Tibial nerve (tissue), 4 donors: ENCODE measurements around the gene ST6GALNAC4.

Experiments
- CTCF ChIP-seq, 5 experiments: fragments of 200-600 bp in 3 of 5; fragments of 450-650 bp in 2 of 5; sonication (generic) in 3 of 5; IDR thresholded peaks; one replicate each; pipeline ENCODE4 v1.5.1; 2016 to 2019; ENCODE audit warnings: antibody characterized with exemption in 5 of 5, mild to moderate bottlenecking in 3 of 5, moderate library complexity in 2 of 5
- EP300 ChIP-seq, 2 donors: sonication (generic); formaldehyde crosslinking; IDR thresholded peaks; one replicate each; pipeline ENCODE4 v1.6.1; 2017; ENCODE audit warnings: antibody characterized with exemption in 2 of 2, mild to moderate bottlenecking in 1 of 2
- POLR2A ChIP-seq, 2 donors: fragments of 450-650 bp; IDR thresholded peaks; one replicate each; pipeline ENCODE4 v1.6.1; 2017; ENCODE audit warnings: antibody characterized with exemption in 2 of 2, mild to moderate bottlenecking in 2 of 2, moderate library complexity in 2 of 2

- TF ChIP-seq CTCF (IDR thresholded peaks at IDR 0.05) (no peak), EP300 (IDR thresholded peaks at IDR 0.05) (no peak), POLR2A (IDR thresholded peaks at IDR 0.05) (no peak)
Measured at GRCh38 chr9:127909839-127910273, 7.0 kb downstream of the ST6GALNAC4 start.
